ENCODE data around the gene ACAN.

DNA sequence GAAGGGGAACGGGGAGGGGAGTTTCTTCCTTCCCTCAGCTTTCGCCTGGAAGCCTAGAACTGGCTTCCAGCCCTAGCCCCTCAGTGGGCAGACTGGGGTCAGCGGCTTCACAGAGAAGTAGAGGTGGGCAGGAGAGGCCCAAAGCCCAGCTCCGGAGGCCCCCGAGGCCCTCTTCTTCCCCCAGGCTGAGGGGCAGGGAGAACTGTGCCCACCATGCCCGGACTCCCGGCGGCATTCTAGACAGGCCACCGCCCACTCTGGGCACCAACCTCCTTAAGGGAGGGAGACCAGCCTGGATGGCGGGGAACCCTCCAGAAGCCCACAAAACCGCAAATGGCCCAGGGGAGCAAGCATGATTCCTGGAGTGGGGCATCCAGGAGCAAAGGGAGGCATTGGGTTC is 74.2 kb downstream of the ACAN start:
- TF ChIP-seq, protein P1, sequence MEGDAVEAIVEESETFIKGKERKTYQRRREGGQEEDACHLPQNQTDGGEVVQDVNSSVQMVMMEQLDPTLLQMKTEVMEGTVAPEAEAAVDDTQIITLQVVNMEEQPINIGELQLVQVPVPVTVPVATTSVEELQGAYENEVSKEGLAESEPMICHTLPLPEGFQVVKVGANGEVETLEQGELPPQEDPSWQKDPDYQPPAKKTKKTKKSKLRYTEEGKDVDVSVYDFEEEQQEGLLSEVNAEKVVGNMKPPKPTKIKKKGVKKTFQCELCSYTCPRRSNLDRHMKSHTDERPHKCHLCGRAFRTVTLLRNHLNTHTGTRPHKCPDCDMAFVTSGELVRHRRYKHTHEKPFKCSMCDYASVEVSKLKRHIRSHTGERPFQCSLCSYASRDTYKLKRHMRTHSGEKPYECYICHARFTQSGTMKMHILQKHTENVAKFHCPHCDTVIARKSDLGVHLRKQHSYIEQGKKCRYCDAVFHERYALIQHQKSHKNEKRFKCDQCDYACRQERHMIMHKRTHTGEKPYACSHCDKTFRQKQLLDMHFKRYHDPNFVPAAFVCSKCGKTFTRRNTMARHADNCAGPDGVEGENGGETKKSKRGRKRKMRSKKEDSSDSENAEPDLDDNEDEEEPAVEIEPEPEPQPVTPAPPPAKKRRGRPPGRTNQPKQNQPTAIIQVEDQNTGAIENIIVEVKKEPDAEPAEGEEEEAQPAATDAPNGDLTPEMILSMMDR (IDR thresholded peaks at IDR 0.05; ENCODE audit: insufficient read depth, low read length) = no peak
- no peak for TF ChIP-seq POLR2AphosphoS5 (IDR thresholded peaks at IDR 0.05; ENCODE audit: low read depth)
- TF ChIP-seq, protein P2, sequence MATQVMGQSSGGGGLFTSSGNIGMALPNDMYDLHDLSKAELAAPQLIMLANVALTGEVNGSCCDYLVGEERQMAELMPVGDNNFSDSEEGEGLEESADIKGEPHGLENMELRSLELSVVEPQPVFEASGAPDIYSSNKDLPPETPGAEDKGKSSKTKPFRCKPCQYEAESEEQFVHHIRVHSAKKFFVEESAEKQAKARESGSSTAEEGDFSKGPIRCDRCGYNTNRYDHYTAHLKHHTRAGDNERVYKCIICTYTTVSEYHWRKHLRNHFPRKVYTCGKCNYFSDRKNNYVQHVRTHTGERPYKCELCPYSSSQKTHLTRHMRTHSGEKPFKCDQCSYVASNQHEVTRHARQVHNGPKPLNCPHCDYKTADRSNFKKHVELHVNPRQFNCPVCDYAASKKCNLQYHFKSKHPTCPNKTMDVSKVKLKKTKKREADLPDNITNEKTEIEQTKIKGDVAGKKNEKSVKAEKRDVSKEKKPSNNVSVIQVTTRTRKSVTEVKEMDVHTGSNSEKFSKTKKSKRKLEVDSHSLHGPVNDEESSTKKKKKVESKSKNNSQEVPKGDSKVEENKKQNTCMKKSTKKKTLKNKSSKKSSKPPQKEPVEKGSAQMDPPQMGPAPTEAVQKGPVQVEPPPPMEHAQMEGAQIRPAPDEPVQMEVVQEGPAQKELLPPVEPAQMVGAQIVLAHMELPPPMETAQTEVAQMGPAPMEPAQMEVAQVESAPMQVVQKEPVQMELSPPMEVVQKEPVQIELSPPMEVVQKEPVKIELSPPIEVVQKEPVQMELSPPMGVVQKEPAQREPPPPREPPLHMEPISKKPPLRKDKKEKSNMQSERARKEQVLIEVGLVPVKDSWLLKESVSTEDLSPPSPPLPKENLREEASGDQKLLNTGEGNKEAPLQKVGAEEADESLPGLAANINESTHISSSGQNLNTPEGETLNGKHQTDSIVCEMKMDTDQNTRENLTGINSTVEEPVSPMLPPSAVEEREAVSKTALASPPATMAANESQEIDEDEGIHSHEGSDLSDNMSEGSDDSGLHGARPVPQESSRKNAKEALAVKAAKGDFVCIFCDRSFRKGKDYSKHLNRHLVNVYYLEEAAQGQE (IDR thresholded peaks at IDR 0.05; ENCODE audit: insufficient replicate concordance, low read depth) = no peak
- no peak for TF ChIP-seq SPI1 (IDR thresholded peaks at IDR 0.05; ENCODE audit: borderline replicate concordance, low read depth)
